Neural cell (in vitro differentiated cells): ENCODE results near the gene RPL7A. TPM values are rescaled to one million over a fixed set of nuclear protein-coding genes. Genes with fewer than 3 reads are reported as not detected.
"Not testable (repeated sequence)": the region's sequence is repeated elsewhere in the genome, so short reads cannot be mapped to it uniquely, and the experiment has no call there.

Experiments
- H2AFZ ChIP-seq: fragments of 200-600, 300-800 bp; sonication (generic), shearing (Covaris generic); 2 replicates; pipeline ENCODE4 v1.6.0; 2014; ENCODE audit warnings: low read depth, mild to moderate bottlenecking, antibody characterized with exemption, low read length, moderate library complexity
- H3F3A ChIP-seq: fragments of 200-600 bp; shearing (Covaris generic); 2 replicates; pipeline ENCODE4 v1.6.1; 2016; ENCODE audit warnings: mild to moderate bottlenecking, moderate library complexity, mixed read lengths, antibody characterized with exemption, low read length; ENCODE audit not compliant: insufficient read depth, poor library complexity, severe bottlenecking
- H3K27ac ChIP-seq: fragments of 200-600, 300-800 bp; sonication (generic), shearing (Covaris generic); 2 replicates; pipeline ENCODE4 v1.5.1; 2014; ENCODE audit warnings: mild to moderate bottlenecking, low read length, moderate library complexity
- H3K27me3 ChIP-seq: fragments of 300-800, 200-600 bp; sonication (generic), shearing (Covaris generic); 2 replicates; pipeline ENCODE4 v1.6.0; 2014; ENCODE audit warnings: mild to moderate bottlenecking, low read depth, low read length, moderate library complexity; ENCODE audit not compliant: insufficient read depth
- H3K36me3 ChIP-seq: fragments of 300-800, 200-600 bp; sonication (generic), shearing (Covaris generic); 2 replicates; pipeline ENCODE4 v1.5.1; 2014; ENCODE audit warnings: mild to moderate bottlenecking, antibody characterized with exemption, low read length, moderate library complexity; ENCODE audit not compliant: insufficient read depth
- H3K4me2 ChIP-seq: fragments of 300-800, 200-600 bp; sonication (generic), shearing (Covaris generic); 2 replicates; pipeline ENCODE4 v1.6.0; 2014; ENCODE audit warnings: mild to moderate bottlenecking, low read length
- H3K4me3 ChIP-seq: fragments of 300-800, 200-600 bp; sonication (generic), shearing (Covaris generic); 2 replicates; pipeline ENCODE4 v1.5.1; 2014; ENCODE audit warnings: mild to moderate bottlenecking, low read length, moderate library complexity
- H3K79me2 ChIP-seq: fragments of 200-600 bp; shearing (Covaris generic); replicated peaks from 2 replicates; pipeline ENCODE4 v1.6.0; 2014; ENCODE audit warnings: mild to moderate bottlenecking, low read length, moderate library complexity; ENCODE audit not compliant: insufficient read depth
- H3K9ac ChIP-seq: fragments of 300-800, 200-600 bp; sonication (generic), shearing (Covaris generic); 2 replicates; pipeline ENCODE4 v1.6.1; 2016; ENCODE audit warnings: mild to moderate bottlenecking, low read length, mixed read lengths
- H3K9me2 ChIP-seq: fragments of 200-600 bp; shearing (Covaris generic); 2 replicates; pipeline ENCODE4 v1.6.1; 2016; ENCODE audit warnings: mild to moderate bottlenecking, low read length, mixed read lengths; ENCODE audit not compliant: insufficient read depth
- H3K9me3 ChIP-seq: fragments of 200-600, 300-800 bp; sonication (generic), shearing (Covaris generic); 2 replicates; pipeline ENCODE4 v1.6.1; 2016; ENCODE audit warnings: mild to moderate bottlenecking, mixed run types, low read length, moderate library complexity, mixed read lengths
- H4K20me1 ChIP-seq: fragments of 200-600 bp; shearing (Covaris generic); 2 replicates; pipeline ENCODE4 v1.6.1; 2016; ENCODE audit warnings: mild to moderate bottlenecking, mixed run types; ENCODE audit not compliant: insufficient read depth
- EP300 ChIP-seq: fragments of 450-650 bp; conservative IDR thresholded peaks from 2 replicates; pipeline ENCODE4 v1.6.1; 2014; ENCODE audit warnings: antibody characterized with exemption, mild to moderate bottlenecking, moderate library complexity; ENCODE audit not compliant: poor library complexity, severe bottlenecking
- EZH2 ChIP-seq: fragments of 200-600, 300-800 bp; shearing (Covaris generic), sonication (generic); IDR thresholded peaks from 2 replicates; pipeline ENCODE4 v1.6.1; 2014; ENCODE audit warnings: antibody characterized with exemption, low read length, borderline replicate concordance, mild to moderate bottlenecking; ENCODE audit not compliant: insufficient read depth, poor library complexity, severe bottlenecking
- MXI1 ChIP-seq: fragments of 450-650 bp; conservative IDR thresholded peaks from 2 replicates; pipeline ENCODE4 v1.6.1; 2014; ENCODE audit warnings: antibody characterized with exemption, mild to moderate bottlenecking; ENCODE audit not compliant: poor library complexity, severe bottlenecking
- POLR2AphosphoS5 ChIP-seq: IDR thresholded peaks from 2 replicates; pipeline ENCODE4 v1.6.1; 2012
- RAD21 ChIP-seq: fragments of 450-650 bp; conservative IDR thresholded peaks from 2 replicates; pipeline ENCODE4 v1.6.1; 2014; ENCODE audit warnings: antibody characterized with exemption, mild to moderate bottlenecking, moderate library complexity
- SMC3 ChIP-seq: fragments of 450-650 bp; conservative IDR thresholded peaks from 2 replicates; pipeline ENCODE4 v1.6.1; 2014; ENCODE audit warnings: antibody characterized with exemption, mild to moderate bottlenecking, moderate library complexity; ENCODE audit not compliant: poor library complexity
- TAF1 ChIP-seq: IDR thresholded peaks from 2 replicates; pipeline ENCODE4 v1.6.1; 2012; ENCODE audit warnings: low read depth
- polyA minus RNA-seq: library from RNA; depleted of rRNA, polyadenylated mRNA; stranded (reverse); fragments of >200 nt; gene quantifications from 2 replicates; pipeline ENCODE4 v1.2.3, GENCODE V29; 2014
- polyA plus RNA-seq: library from polyadenylated mRNA; depleted of rRNA; stranded (reverse); fragments of >200 nt; gene quantifications from 2 replicates; pipeline ENCODE4 v1.2.3, GENCODE V29; 2014
- TF ChIP-seq, protein P1 (sequence below): IDR thresholded peaks from 2 replicates; pipeline ENCODE4 v1.6.1; 2012; ENCODE audit warnings: borderline replicate concordance
- TF ChIP-seq, protein P2 (sequence below): fragments of 450-650 bp; IDR thresholded peaks from 2 replicates; pipeline ENCODE4 v1.5.1; 2014; ENCODE audit warnings: antibody characterized with exemption, mild to moderate bottlenecking, moderate library complexity; ENCODE audit not compliant: poor library complexity, severe bottlenecking

RPL7A gene
- polyA plus RNA-seq: 1,931 and 1,987 TPM in 2 replicates
- 671 and 691 TPM in 2 replicates for polyA minus RNA-seq

DNA sequence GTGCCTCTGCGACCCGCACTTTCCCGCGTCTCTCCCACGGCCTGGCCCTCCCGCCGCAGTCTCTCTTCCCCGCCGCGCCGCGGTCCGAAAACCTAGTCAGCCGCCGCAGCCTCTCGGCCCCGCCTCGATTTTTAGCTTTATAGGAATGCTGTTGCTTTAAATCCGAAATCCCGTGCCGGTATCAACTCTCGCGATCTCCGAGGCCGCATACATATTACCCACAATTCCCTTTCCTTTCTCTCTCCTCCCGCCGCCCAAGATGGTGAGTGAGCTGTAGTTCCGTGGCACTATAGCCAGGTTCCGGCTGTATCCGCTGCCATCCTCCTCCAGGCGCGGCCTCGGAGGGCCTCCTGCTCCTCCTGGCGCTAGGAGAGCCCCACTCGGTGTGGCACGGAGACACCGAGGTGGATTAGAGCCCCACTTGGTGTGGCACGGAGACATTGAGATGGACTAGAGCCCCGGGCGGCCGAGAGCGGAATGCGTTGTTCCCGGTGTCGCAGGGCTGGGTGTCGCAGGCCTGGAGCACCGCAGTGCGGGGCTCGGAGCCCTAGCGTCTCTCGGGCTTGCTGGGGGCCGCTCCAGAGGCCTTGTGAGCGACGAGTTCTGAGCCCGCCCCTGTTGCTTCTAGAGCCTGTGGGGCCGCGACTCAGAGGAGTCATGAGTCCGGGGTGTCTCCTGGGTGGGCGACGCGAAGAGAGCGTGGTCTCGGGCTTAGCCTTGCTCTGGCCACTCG lies at the start of gene RPL7A, which contains the start of gene MED22:
RPL7A (plus strand) TSS at position 234 of the 733 bp plus-strand sequence; CDS start at position 260, 26 bp downstream.
MED22 (minus strand) TSS at position 147 of the 733 bp plus-strand sequence. CDS start 1,469 bp downstream, outside the sequence.
- no peaks in the 10 kb centered on the region for H3K9me3 ChIP-seq
- no peaks in the 10 kb centered on the region for H4K20me1 ChIP-seq
- no peaks in the 10 kb centered on the region for H3K9me2 ChIP-seq
- no peaks in the 10 kb centered on the region for H3K27me3 ChIP-seq
- H2AFZ ChIP-seq: peak within 1 kb of the TSS; percentile 88
- peaks cover 6% of the 10 kb centered on the region for H3K36me3 ChIP-seq
- TF ChIP-seq TAF1 (peak; percentile 99), SMC3 (peak; percentile 45), EP300 (peak; percentile 60), EZH2 (no peak), POLR2AphosphoS5 (peak; percentile 100), MXI1 (peak; percentile 86), RAD21 (no peak)
- TF ChIP-seq, protein P1, sequence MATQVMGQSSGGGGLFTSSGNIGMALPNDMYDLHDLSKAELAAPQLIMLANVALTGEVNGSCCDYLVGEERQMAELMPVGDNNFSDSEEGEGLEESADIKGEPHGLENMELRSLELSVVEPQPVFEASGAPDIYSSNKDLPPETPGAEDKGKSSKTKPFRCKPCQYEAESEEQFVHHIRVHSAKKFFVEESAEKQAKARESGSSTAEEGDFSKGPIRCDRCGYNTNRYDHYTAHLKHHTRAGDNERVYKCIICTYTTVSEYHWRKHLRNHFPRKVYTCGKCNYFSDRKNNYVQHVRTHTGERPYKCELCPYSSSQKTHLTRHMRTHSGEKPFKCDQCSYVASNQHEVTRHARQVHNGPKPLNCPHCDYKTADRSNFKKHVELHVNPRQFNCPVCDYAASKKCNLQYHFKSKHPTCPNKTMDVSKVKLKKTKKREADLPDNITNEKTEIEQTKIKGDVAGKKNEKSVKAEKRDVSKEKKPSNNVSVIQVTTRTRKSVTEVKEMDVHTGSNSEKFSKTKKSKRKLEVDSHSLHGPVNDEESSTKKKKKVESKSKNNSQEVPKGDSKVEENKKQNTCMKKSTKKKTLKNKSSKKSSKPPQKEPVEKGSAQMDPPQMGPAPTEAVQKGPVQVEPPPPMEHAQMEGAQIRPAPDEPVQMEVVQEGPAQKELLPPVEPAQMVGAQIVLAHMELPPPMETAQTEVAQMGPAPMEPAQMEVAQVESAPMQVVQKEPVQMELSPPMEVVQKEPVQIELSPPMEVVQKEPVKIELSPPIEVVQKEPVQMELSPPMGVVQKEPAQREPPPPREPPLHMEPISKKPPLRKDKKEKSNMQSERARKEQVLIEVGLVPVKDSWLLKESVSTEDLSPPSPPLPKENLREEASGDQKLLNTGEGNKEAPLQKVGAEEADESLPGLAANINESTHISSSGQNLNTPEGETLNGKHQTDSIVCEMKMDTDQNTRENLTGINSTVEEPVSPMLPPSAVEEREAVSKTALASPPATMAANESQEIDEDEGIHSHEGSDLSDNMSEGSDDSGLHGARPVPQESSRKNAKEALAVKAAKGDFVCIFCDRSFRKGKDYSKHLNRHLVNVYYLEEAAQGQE: peak; percentile 99
- TF ChIP-seq, protein P2, sequence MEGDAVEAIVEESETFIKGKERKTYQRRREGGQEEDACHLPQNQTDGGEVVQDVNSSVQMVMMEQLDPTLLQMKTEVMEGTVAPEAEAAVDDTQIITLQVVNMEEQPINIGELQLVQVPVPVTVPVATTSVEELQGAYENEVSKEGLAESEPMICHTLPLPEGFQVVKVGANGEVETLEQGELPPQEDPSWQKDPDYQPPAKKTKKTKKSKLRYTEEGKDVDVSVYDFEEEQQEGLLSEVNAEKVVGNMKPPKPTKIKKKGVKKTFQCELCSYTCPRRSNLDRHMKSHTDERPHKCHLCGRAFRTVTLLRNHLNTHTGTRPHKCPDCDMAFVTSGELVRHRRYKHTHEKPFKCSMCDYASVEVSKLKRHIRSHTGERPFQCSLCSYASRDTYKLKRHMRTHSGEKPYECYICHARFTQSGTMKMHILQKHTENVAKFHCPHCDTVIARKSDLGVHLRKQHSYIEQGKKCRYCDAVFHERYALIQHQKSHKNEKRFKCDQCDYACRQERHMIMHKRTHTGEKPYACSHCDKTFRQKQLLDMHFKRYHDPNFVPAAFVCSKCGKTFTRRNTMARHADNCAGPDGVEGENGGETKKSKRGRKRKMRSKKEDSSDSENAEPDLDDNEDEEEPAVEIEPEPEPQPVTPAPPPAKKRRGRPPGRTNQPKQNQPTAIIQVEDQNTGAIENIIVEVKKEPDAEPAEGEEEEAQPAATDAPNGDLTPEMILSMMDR: peak; percentile 49
- peaks cover 25% of the 10 kb centered on the region for H3K79me2 ChIP-seq
- H3K27ac ChIP-seq: peak within 1 kb of the TSS; percentile 88
- H3K4me3 ChIP-seq: peak within 1 kb of the TSS; percentile 94
- peak within 1 kb of the TSS; percentile 99 for H3K4me2 ChIP-seq
- H3K9ac ChIP-seq: peak within 1 kb of the TSS; percentile 94
- H3F3A ChIP-seq: no peaks in the 10 kb centered on the region

DNA sequence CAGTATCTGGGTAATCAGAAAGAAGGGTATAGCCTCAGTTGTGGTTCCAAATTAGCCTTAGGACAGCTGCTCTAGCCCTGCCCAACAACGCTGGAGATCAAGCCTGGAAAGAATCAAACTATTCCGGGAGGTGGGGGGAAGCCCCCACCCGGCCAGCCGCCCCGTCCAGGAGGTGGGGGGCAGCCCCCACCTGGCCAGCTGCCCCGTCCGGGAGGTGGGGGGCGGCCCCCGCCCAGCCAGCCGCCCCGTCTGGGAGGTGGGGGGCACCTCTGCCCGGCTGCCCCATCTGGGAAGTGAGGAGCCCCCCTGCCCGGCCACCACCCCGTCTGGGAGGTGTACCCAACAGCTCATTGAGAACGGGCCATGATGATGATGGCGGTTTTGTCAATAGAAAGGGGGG lies 48.0 kb upstream of the RPL7A start:
- not testable (repeated sequence) for H3K4me2 ChIP-seq, H3K36me3 ChIP-seq, H2AFZ ChIP-seq, H3K79me2 ChIP-seq, H3K4me3 ChIP-seq, H3K9ac ChIP-seq, H3K9me2 ChIP-seq, H3K27me3 ChIP-seq, H3F3A ChIP-seq, H3K27ac ChIP-seq, H3K9me3 ChIP-seq, H4K20me1 ChIP-seq
